HG03280 (cell line): ENCODE data around the gene SH3PXD2A.
"Not testable (repeated sequence)": the region's sequence is repeated elsewhere in the genome, so short reads cannot be mapped to it uniquely, and the experiment has no call there.

Experiments used
- ATAC-seq: cut with Tn5 transposase; IDR thresholded peaks from one replicate; pipeline ENCODE4 v1.9.1; 2021; ENCODE audit warnings: mild to moderate bottlenecking, moderate library complexity; ENCODE audit not compliant: unreplicated experiment

SH3PXD2A gene

DNA sequence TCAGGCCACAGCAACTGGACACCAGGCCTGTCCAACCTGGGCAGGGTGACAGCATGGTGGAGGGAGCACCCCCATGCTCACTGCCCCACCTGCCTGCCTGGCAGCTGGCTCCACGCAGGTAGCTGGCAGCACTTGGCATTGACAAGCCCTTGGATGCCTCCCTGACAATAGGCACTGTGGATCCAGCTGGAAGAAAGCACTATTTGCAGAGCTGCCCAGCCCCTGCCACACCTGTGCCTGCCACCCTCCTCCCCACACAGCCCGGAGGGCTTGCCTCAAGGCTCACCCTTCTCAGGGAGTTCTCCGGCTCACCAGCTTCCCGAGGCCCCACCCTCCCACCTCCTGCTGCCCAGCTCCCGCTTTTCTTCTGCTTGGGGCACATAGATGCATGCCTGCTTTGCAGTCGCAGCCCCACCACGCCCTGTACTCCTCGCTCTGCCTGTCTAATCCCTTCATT is 201.8 kb downstream of the SH3PXD2A start:
- ATAC-seq: no peak

DNA sequence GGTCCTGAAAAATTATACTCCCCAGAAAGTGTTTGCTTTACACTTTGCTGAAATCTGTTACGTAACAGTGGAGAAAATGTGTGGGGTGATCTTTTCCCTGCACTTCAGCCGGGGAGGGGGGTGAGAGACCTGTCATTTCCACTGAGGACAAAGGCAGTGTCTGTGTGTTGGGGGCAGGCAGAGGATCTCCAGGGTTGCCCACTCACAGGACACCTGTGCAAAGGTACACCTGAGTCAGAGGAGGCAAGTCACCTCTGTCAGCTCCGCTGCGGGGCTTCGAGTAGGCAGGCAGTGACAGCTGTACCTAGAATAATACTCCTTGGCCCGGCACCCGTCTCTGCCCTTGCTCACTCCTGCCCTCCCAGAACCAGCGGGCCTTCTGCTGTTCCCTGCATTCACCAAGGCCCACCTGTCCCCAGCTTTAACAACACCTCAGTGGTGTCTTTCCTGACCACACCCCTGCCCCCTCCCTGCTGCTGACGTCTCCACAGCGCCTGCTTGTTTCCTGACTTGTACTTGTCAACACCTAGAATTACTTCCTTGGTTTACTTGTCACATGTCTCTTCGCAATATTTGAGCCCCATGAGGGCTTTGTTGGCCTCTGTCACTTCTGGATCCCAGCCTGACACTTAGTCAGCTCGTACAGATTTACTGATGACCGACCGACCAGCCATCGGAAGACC is 202.6 kb downstream of the SH3PXD2A start:
- ATAC-seq: no peak

DNA sequence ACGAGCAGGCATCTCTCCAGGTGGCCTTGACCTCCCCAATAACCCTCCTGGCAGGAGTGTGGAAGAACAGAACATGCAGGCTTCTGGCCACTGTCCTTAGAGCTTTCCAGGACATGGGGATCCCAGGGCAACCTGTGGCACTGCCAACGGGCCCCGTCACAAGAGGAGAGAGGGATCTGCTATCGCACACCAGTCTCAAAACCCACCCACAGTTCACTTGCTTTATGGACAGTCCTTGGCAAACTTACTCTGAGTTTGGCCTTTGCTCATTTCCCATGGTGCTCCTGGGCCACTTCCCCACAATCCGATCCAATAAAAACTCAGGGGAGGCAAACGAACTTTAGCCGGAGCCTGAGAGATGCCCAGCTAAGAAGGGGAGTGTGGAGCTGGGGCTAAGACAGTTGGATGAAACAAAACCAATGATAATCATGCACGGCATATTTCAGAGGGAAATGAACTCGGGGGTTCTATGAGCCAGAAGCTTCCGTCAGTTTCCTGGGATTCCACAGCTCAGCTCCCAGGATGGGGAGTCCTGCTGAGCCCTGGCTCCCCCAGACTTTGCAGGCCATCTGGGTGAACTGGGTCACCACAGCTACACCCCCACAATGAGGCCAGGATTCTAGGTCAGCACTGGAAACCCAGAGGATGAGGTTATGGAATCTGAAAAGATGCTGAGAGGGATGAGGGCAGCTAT is 203.4 kb downstream of the SH3PXD2A start:
- no peak for ATAC-seq

- no peak for ATAC-seq
Observed at GRCh38 chr10:103651333-103651732, 204.0 kb downstream of the SH3PXD2A start.

GRCh38 chr10:103649654-103650423 is 205.5 kb downstream of the SH3PXD2A start:
- ATAC-seq: no peak

GRCh38 chr10:103648636-103649532 is 206.5 kb downstream of the SH3PXD2A start:
- ATAC-seq: no peak

- ATAC-seq: no peak
Observed at GRCh38 chr10:103648251-103648635, 207.1 kb downstream of the SH3PXD2A start.

DNA sequence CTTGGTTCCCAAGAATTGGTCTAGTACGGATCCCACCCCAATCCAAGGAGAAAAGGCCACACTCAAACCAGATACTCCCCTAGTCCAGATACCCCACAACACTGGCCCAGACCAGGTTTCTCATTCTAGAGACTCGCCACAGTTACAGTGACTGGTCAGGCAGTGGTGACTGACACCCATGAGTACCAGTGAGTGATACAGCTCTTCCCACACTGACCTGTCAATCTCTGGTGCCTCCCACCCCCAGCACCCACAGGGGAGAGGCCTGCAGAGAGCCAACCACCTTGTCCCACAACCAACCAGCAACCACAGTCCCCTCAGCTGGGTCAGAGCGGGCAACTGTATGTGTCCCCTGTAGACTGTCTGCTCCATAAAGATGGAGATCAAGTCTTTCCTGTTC is 209.1 kb downstream of the SH3PXD2A start:
- ATAC-seq: no peak

- no peak for ATAC-seq
Observed at GRCh38 chr10:103645141-103646054, 210.0 kb downstream of the SH3PXD2A start.

- ATAC-seq: no peak
Observed at GRCh38 chr10:103643381-103643780, 212.0 kb downstream of the SH3PXD2A start.

GRCh38 chr10:103641326-103641725 is 214.1 kb downstream of the SH3PXD2A start:
- ATAC-seq: no peak

DNA sequence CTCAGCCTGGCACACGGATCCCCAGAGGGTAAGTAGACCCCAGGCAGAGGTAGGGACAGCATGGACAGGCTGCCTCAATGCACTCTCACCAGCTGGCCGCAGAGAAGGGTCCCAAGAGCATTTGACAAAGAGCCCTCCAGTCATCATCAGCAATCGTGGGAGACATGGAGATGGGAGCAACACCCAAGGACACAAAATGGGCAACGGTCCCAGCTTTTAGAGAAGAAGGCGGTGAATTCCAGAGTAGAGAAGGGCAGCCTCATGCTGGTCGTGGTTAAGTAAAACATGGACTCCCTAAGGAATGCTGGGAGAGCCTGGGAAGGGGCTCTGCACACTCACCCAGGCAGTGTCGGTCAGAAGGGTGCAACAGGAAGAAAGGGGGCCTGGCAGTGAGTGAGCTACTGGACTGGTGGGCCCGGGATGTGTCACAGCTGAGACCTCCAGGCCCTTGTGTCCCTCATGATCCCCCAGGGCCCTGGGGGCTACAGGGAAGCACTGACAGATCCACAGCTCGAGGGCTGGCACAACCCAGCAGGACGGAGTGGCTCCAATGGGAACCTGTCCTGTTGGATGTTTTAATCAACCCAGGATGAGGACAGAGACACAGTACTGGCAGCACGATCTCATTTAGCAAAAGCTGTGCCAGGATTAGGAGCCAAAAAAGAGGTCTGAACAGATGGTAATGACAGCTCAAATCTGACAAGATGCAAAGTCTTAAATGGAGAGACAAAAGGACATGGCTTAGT is 214.8 kb downstream of the SH3PXD2A start:
- no peak for ATAC-seq

GRCh38 chr10:103638948-103639347 is 216.4 kb downstream of the SH3PXD2A start:
- ATAC-seq: no peak

DNA sequence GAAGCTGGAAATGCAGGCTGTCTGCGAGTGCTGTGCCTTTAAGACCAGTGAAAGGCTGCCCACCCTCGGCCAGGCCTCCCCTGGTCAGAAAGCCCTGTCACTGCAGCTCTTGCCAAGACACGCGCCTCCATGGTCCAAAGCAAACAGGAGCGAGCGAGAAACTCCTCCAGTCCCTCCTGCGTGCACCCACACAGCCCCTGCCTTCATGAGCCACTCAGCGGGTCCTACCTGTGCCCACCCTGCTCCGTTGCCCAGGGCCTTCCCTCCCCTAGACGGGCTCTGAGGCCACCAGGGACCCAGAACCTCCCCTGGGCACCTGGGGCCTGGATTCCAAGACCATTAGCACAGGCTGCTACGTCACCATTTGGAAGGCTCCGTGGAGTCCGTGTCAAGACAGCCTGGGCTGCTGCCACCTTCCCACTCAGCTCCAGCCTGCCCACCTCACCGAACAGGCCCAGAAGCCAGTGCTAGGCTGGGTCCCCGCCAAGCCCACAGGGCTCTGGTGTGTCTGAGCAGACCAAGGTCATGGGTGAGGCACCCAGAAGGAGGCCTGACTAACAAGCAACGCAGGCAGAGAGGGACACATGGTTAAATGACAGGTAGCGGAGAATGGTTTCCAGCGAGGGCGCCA is 217.3 kb downstream of the SH3PXD2A start:
- ATAC-seq: no peak

DNA sequence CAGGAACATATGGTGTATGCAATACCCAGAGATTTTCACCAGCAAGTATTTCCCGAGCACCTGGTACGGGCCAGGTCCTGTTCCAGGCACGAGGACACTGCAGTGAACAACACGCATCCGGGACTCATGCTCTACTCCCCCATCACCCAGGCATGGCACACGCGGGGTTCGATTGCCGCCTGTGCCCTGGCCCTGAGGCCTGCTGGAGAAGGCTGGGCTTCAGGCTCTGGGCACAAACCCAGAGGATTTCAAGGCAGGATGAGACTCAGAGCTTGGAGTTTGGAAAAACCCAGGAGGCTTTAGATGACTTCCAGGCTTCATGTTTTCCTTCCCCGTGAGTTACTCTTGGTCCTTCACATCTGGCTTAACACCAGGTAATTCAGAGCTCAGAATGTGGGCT is 218.4 kb downstream of the SH3PXD2A start:
- ATAC-seq: no peak

GRCh38 chr10:103636492-103636891 is 218.9 kb downstream of the SH3PXD2A start:
- no peak for ATAC-seq

- ATAC-seq: no peak
Observed at GRCh38 chr10:103635580-103635979, 219.8 kb downstream of the SH3PXD2A start.

GRCh38 chr10:103633846-103634245 is 221.5 kb downstream of the SH3PXD2A start:
- ATAC-seq: no peak

GRCh38 chr10:103632871-103633270 is 222.5 kb downstream of the SH3PXD2A start:
- not testable (repeated sequence) for ATAC-seq
